Tibial nerve (tissue), 4 donors: ENCODE measurements around the gene ING5. TPM values are rescaled to one million over a fixed set of nuclear protein-coding genes. Genes with fewer than 3 reads are reported as not detected.
"Not testable (repeated sequence)": the region's sequence is repeated elsewhere in the genome, so short reads cannot be mapped to it uniquely, and the experiment has no call there.

Experiments used
- DNase-seq, 2 donors: peaks; one replicate each; pipeline ENCODE4 v3.0.0-alpha.2; 2019; ENCODE audit warnings: low spot score in 2 of 2
- H3K27ac ChIP-seq, 4 donors: fragments of 200-600 bp; sonication (generic) in 3 of 4; one replicate each; pipeline ENCODE4 v1.5.1; 2017 to 2019; ENCODE audit warnings: mild to moderate bottlenecking in 1 of 4
- H3K27me3 ChIP-seq, 2 donors: fragments of 200-600 bp; sonication (generic) in 1 of 2; one replicate each; pipeline versions ENCODE4 v1.5.1 to v1.6.0; 2017 to 2019
- H3K36me3 ChIP-seq, 3 donors: fragments of 200-600 bp; sonication (generic); one replicate each; pipeline ENCODE4 v1.5.1; 2018 to 2019
- H3K4me1 ChIP-seq, 4 donors: fragments of 200-600 bp; sonication (generic) in 3 of 4; one replicate each; pipeline ENCODE4 v1.5.1; 2017 to 2019
- H3K4me3 ChIP-seq, 4 donors: fragments of 200-600 bp; sonication (generic) in 3 of 4; one replicate each; pipeline ENCODE4 v1.5.1; 2017 to 2019; ENCODE audit warnings: mild to moderate bottlenecking in 1 of 4, moderate library complexity in 1 of 4
- H3K9me3 ChIP-seq, 4 donors: fragments of 200-600 bp; sonication (generic) in 3 of 4; one replicate each; pipeline ENCODE4 v1.5.1; 2017 to 2019
- CTCF ChIP-seq, 5 experiments: fragments of 200-600 bp in 3 of 5; fragments of 450-650 bp in 2 of 5; sonication (generic) in 3 of 5; IDR thresholded peaks; one replicate each; pipeline ENCODE4 v1.5.1; 2016 to 2019; ENCODE audit warnings: antibody characterized with exemption in 5 of 5, mild to moderate bottlenecking in 3 of 5, moderate library complexity in 2 of 5
- EP300 ChIP-seq, 2 donors: sonication (generic); formaldehyde crosslinking; IDR thresholded peaks; one replicate each; pipeline ENCODE4 v1.6.1; 2017; ENCODE audit warnings: antibody characterized with exemption in 2 of 2, mild to moderate bottlenecking in 1 of 2
- POLR2A ChIP-seq, 2 donors: fragments of 450-650 bp; IDR thresholded peaks; one replicate each; pipeline ENCODE4 v1.6.1; 2017; ENCODE audit warnings: antibody characterized with exemption in 2 of 2, mild to moderate bottlenecking in 2 of 2, moderate library complexity in 2 of 2
- WGBS, 2 donors: methylation state at CpG; one replicate each; pipeline ENCODE4 v1.1.5; 2018; 5-methylcytosine and 5-hydroxymethylcytosine counted together
- total RNA-seq, 4 donors: library from RNA; depleted of rRNA; stranded (reverse); fragments of >200 nt; gene quantifications; one replicate each; pipeline ENCODE4 v1.1.0, GENCODE V29; 2016

The ING5 gene
- total RNA-seq, 4 donors from 2014 or later = 33.4 to 73.3 (median 56.2) TPM

- Histone ChIP-seq H3K4me1 (no peaks in the 10 kb centered on the region), H3K27me3 (no peaks in the 10 kb centered on the region), H3K27ac (no peak overlapping the region), H3K36me3 (peaks cover 3 to 79% (median 7%) of the 10 kb centered on the region in 3 donors), H3K4me3 (no peak overlapping the region), H3K9me3 (no peaks in the 10 kb centered on the region)
- WGBS, 2 donors = 91 to 93% methylated on average over 11 to 14 of the region's 14 CpGs
- TF ChIP-seq EP300 (IDR thresholded peaks at IDR 0.05) = no peak
- DNase-seq = no peak
Measured at GRCh38 chr2:241660593-241661213, 41.1 kb upstream of the ING5 start.

GRCh38 chr2:241662731-241663130 is 39.1 kb upstream of the ING5 start:
- not testable (repeated sequence) for DNase-seq, H3K27me3 ChIP-seq, H3K4me3 ChIP-seq, H3K27ac ChIP-seq, H3K4me1 ChIP-seq, H3K9me3 ChIP-seq
- peaks cover 3 to 74% (median 21%) of the 10 kb centered on the region in 3 donors for H3K36me3 ChIP-seq
- 87 to 90% methylated on average over 24 of the region's 24 CpGs for WGBS, 2 donors

- no peaks in the 10 kb centered on the region for H3K27me3 ChIP-seq
- no peak for DNase-seq
- peaks cover 0 to 74% (median 32%) of the 10 kb centered on the region in 3 donors for H3K36me3 ChIP-seq
- H3K27ac ChIP-seq = peak overlapping the region in 1 of 4 donors; percentile 67
- H3K9me3 ChIP-seq = no peaks in the 10 kb centered on the region
- WGBS, 2 donors = 82 to 83% methylated on average over 23 of the region's 23 CpGs
- no peak overlapping the region for H3K4me3 ChIP-seq
- no peak for TF ChIP-seq CTCF (IDR thresholded peaks at IDR 0.05)
- no peak for TF ChIP-seq POLR2A (IDR thresholded peaks at IDR 0.05)
- TF ChIP-seq EP300 (IDR thresholded peaks at IDR 0.05) = no peak
- no peaks in the 10 kb centered on the region for H3K4me1 ChIP-seq
Measured at GRCh38 chr2:241665731-241666440, 36.0 kb upstream of the ING5 start.

GRCh38 chr2:241666627-241667400 is 35.0 kb upstream of the ING5 start:
- H3K27me3 ChIP-seq = no peaks in the 10 kb centered on the region
- H3K27ac ChIP-seq = no peak overlapping the region
- no peaks in the 10 kb centered on the region for H3K9me3 ChIP-seq
- TF ChIP-seq CTCF (IDR thresholded peaks at IDR 0.05) (no peak), EP300 (IDR thresholded peaks at IDR 0.05) (no peak), POLR2A (IDR thresholded peaks at IDR 0.05) (no peak)
- 56 to 66% methylated on average over 36 to 42 of the region's 42 CpGs for WGBS, 2 donors
- H3K36me3 ChIP-seq = peaks cover 0 to 74% (median 27%) of the 10 kb centered on the region in 3 donors
- DNase-seq = no peak
- no peaks in the 10 kb centered on the region for H3K4me1 ChIP-seq
- no peak overlapping the region for H3K4me3 ChIP-seq

- WGBS, 2 donors = 92 to 94% methylated on average over 21 of the region's 21 CpGs
- Histone ChIP-seq H3K4me3 (no peak overlapping the region), H3K4me1 (no peaks in the 10 kb centered on the region), H3K27me3 (no peaks in the 10 kb centered on the region), H3K27ac (no peak overlapping the region), H3K9me3 (no peaks in the 10 kb centered on the region), H3K36me3 (peaks cover 0 to 77% (median 25%) of the 10 kb centered on the region in 3 donors)
- no peak for DNase-seq
- TF ChIP-seq CTCF (IDR thresholded peaks at IDR 0.05) (no peak), EP300 (IDR thresholded peaks at IDR 0.05) (no peak), POLR2A (IDR thresholded peaks at IDR 0.05) (no peak)
Measured at GRCh38 chr2:241668354-241668753, 33.5 kb upstream of the ING5 start.

- Histone ChIP-seq H3K36me3 (peaks cover 0 to 77% (median 25%) of the 10 kb centered on the region in 3 donors), H3K27me3 (no peaks in the 10 kb centered on the region), H3K4me3 (no peak overlapping the region), H3K27ac (no peak overlapping the region), H3K9me3 (no peaks in the 10 kb centered on the region), H3K4me1 (no peaks in the 10 kb centered on the region)
- WGBS, 2 donors = 76 to 86% methylated on average over 12 of the region's 12 CpGs
- no peak for DNase-seq
- TF ChIP-seq CTCF (IDR thresholded peaks at IDR 0.05) (no peak), POLR2A (IDR thresholded peaks at IDR 0.05) (no peak), EP300 (IDR thresholded peaks at IDR 0.05) (no peak)
Measured at GRCh38 chr2:241668839-241669238, 33.0 kb upstream of the ING5 start.
